ENCODE measurements around the gene C3orf62.
"Not testable (repeated sequence)": the region's sequence is repeated elsewhere in the genome, so short reads cannot be mapped to it uniquely, and the experiment has no call there.

The C3orf62 gene

GRCh38 chr3:49269443-49270155 lies 7.4 kb downstream of the C3orf62 start:
- no peak for DNase-seq

GRCh38 chr3:49266410-49267095 lies 10.5 kb downstream of the C3orf62 start:
- peak in 1 of 51 donors; percentile 16 for DNase-seq

GRCh38 chr3:49265661-49266386 lies 11.2 kb downstream of the C3orf62 start:
- DNase-seq: no peak

- no peak for DNase-seq
Observed at GRCh38 chr3:49263159-49263889, 13.7 kb downstream of the C3orf62 start.

GRCh38 chr3:49260806-49261324 lies 16.2 kb downstream of the C3orf62 start:
- DNase-seq: no peak

GRCh38 chr3:49257187-49257586 lies 19.8 kb downstream of the C3orf62 start:
- DNase-seq: no peak

- no peak for DNase-seq
Observed at GRCh38 chr3:49255718-49256511, 21.1 kb downstream of the C3orf62 start.

- DNase-seq: no peak
Observed at GRCh38 chr3:49255112-49255511, 21.9 kb downstream of the C3orf62 start.

- no peak for DNase-seq
Observed at GRCh38 chr3:49253512-49253911, 23.5 kb downstream of the C3orf62 start.

GRCh38 chr3:49248840-49249227 lies 28.2 kb downstream of the C3orf62 start:
- no peak for DNase-seq

GRCh38 chr3:49244581-49245205 lies 32.3 kb downstream of the C3orf62 start:
- DNase-seq: peak in 2 of 51 donors; percentile 8 to 14

- DNase-seq: not testable (repeated sequence)
Observed at GRCh38 chr3:49240091-49240490, 36.9 kb downstream of the C3orf62 start.

- peak in 6 of 51 donors; percentile 2 to 22 (median 8) for DNase-seq
Observed at GRCh38 chr3:49238274-49239127, 38.5 kb downstream of the C3orf62 start.

- no peak for DNase-seq
Observed at GRCh38 chr3:49237344-49237743, 39.7 kb downstream of the C3orf62 start.

GRCh38 chr3:49236226-49236625 lies 40.8 kb downstream of the C3orf62 start:
- no peak for DNase-seq

- DNase-seq: not testable (repeated sequence)
Observed at GRCh38 chr3:49228817-49229216, 48.2 kb downstream of the C3orf62 start.

GRCh38 chr3:49222002-49222401 lies 55.0 kb downstream of the C3orf62 start:
- no peak for DNase-seq

- not testable (repeated sequence) for DNase-seq
Observed at GRCh38 chr3:49220985-49221563, 56.0 kb downstream of the C3orf62 start.

- no peak for DNase-seq
Observed at GRCh38 chr3:49219132-49219531, 57.9 kb downstream of the C3orf62 start.

Measured in hypothalamus (tissue), 51 donors.